Midbrain (tissue), 1 donor: ENCODE data around the gene PAK6.
A peak's percentile ranks its signal among the peaks of the same experiment; 100 is the strongest.

Experiments
- DNase-seq: peaks from one replicate; lab custom pipeline; 2025; lab: John Stamatoyannopoulos, UW

PAK6 gene

GRCh38 chr15:40276927-40277326 is 38.1 kb downstream of the PAK6 start:
- DNase-seq = no peak

- peak; percentile 25 for DNase-seq
These were observed 38.6 kb downstream of the PAK6 start for GRCh38 chr15:40277471-40277870.

GRCh38 chr15:40278026-40278425 is 39.2 kb downstream of the PAK6 start:
- no peak for DNase-seq

- peak; percentile 74 for DNase-seq
These were observed 40.7 kb downstream of the PAK6 start for GRCh38 chr15:40279437-40280141.

GRCh38 chr15:40280260-40281056 is 41.6 kb downstream of the PAK6 start:
- DNase-seq = no peak

GRCh38 chr15:40281057-40281800 is 42.4 kb downstream of the PAK6 start:
- no peak for DNase-seq

GRCh38 chr15:40281801-40282146 is 42.9 kb downstream of the PAK6 start:
- DNase-seq = no peak

GRCh38 chr15:40282147-40282868 is 43.4 kb downstream of the PAK6 start:
- DNase-seq = no peak

GRCh38 chr15:40282869-40283614 is 44.2 kb downstream of the PAK6 start, which contains the start of gene ANKRD63:
Gene ANKRD63 (minus strand): TSS chr15:40283064. CDS start chr15:40282586, 478 bp downstream.
- no peak for DNase-seq

- DNase-seq = no peak
These were observed 44.9 kb downstream of the PAK6 start for GRCh38 chr15:40283615-40284300.

GRCh38 chr15:40285151-40285550 is 46.3 kb downstream of the PAK6 start:
- DNase-seq = no peak

GRCh38 chr15:40285554-40286011 is 46.7 kb downstream of the PAK6 start:
- no peak for DNase-seq

GRCh38 chr15:40286061-40286532 is 47.2 kb downstream of the PAK6 start:
- DNase-seq = no peak

GRCh38 chr15:40286794-40287193 is 47.9 kb downstream of the PAK6 start:
- DNase-seq = no peak

GRCh38 chr15:40287505-40287904 is 48.6 kb downstream of the PAK6 start:
- no peak for DNase-seq

GRCh38 chr15:40287968-40288367 is 49.1 kb downstream of the PAK6 start:
- no peak for DNase-seq

- DNase-seq = no peak
These were observed 50.4 kb downstream of the PAK6 start for GRCh38 chr15:40289140-40289775.

- no peak for DNase-seq
These were observed 51.7 kb downstream of the PAK6 start for GRCh38 chr15:40290545-40290917.

GRCh38 chr15:40290918-40291574 is 52.2 kb downstream of the PAK6 start:
- no peak for DNase-seq
